Measurements from ENCODE around the gene CYSRT1. TPM values are rescaled to one million over a fixed set of nuclear protein-coding genes. Genes with fewer than 3 reads are reported as not detected.
A peak's percentile ranks its signal among the peaks of the same experiment; 100 is the strongest.

The CYSRT1 gene
- total and polyA plus RNA-seq, 8 donors, result 0.92 to 47.3 (median 3.4) TPM; not detected in 3

DNA sequence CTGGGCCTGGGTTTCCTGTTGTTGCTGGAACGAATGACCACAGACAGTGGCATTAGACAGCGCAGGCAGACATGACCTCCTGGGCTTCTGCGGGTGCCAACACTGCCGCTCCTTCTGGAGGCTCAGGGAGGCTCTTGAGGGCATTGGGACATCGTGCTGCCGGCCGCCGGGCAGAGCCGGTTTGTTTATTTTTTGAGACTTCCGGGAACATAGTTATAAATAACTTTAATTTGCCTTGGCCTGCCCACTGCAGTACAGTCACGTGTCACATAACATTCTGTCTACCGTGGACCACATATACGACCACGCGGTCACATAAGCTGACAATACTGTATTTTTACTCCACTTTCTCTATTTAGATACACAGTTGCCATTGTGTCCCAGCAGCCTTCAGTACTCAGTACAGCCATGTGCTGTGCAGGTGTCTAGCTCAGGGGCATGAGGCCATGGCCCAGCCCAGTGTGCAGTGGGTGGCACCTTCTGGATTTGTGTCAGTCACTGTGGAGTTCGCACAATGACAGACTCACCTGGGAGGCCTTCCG lies 44.3 kb downstream of the CYSRT1 start:
- H3K27ac ChIP-seq, result peak overlapping the region; percentile 76 to 95 (median 81)
- peak overlapping the region in 1 of 4 donors; percentile 30 for H3K4me3 ChIP-seq
- no peaks in the 10 kb centered on the region for H3K27me3 ChIP-seq
- intact Hi-C loops (cut with DNase I; ENCODE audit: low total_unique reads), result no loop called here
- H3K4me1 ChIP-seq, result peaks cover 33 to 81% (median 74%) of the 10 kb centered on the region in 4 donors
- 12 to 30% (median 20%) methylated on average over 17 of the region's 17 CpGs for WGBS, 5 donors
- H3K9me3 ChIP-seq, result no peaks in the 10 kb centered on the region
- peaks cover 47 to 85% (median 77%) of the 10 kb centered on the region in 4 donors for H3K36me3 ChIP-seq
- DNase-seq, result peak; percentile 54 to 82
- TF ChIP-seq EP300 (IDR thresholded peaks at IDR 0.05), result no peak
- no peak for TF ChIP-seq POLR2A (IDR thresholded peaks at IDR 0.05)
- TF ChIP-seq POLR2AphosphoS5 (IDR thresholded peaks at IDR 0.05), result peak; percentile 9 to 67 (median 53)
- TF ChIP-seq CTCF (IDR thresholded peaks at IDR 0.05), result no peak

- Histone ChIP-seq H3K9me3 (no peaks in the 10 kb centered on the region), H3K27me3 (no peaks in the 10 kb centered on the region), H3K27ac (peak overlapping the region in 4 of 5 donors; percentile 29 to 95 (median 62)), H3K4me3 (no peak overlapping the region), H3K36me3 (peaks cover 41 to 68% (median 59%) of the 10 kb centered on the region in 4 donors), H3K4me1 (peaks cover 48 to 93% (median 91%) of the 10 kb centered on the region in 4 donors)
- DNase-seq, result peak in 1 of 2 donors; percentile 20
- 67 to 79% (median 72%) methylated on average over 24 to 32 of the region's 32 CpGs for WGBS, 5 donors
- intact Hi-C loops (cut with DNase I; ENCODE audit: low total_unique reads), result no loop called here
- no peak for TF ChIP-seq POLR2AphosphoS5 (IDR thresholded peaks at IDR 0.05)
- TF ChIP-seq CTCF (IDR thresholded peaks at IDR 0.05), result no peak
- TF ChIP-seq EP300 (IDR thresholded peaks at IDR 0.05), result no peak
- TF ChIP-seq POLR2A (IDR thresholded peaks at IDR 0.05), result no peak
These were observed 46.1 kb downstream of the CYSRT1 start for GRCh38 chr9:137270929-137271695.

DNA sequence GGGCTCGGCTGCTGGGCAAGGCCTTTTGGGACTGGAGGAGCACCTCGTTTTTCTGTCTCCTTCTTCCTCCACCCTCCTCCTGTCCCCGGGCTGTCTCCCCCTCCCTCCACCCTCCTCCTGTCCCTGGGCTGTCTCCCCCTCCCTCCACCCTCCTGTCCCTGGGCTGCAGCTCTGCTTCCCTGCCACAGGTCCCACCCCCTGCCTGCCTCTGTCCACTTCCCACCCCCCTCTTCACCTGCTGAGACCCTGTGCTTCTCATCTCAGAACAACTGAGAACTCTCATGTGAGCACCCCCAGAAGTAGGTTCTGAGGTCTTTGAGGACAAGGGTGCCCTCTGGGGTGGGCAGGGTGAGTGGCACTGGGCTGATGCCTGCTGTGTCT lies 46.7 kb downstream of the CYSRT1 start:
- peaks cover 54 to 96% (median 91%) of the 10 kb centered on the region in 4 donors for H3K4me1 ChIP-seq
- intact Hi-C loops (cut with DNase I; ENCODE audit: low total_unique reads), result no loop called here
- no peak overlapping the region for H3K4me3 ChIP-seq
- H3K9me3 ChIP-seq, result no peaks in the 10 kb centered on the region
- H3K36me3 ChIP-seq, result peaks cover 36 to 62% (median 54%) of the 10 kb centered on the region in 4 donors
- H3K27me3 ChIP-seq, result peaks cover 0 to 5% (median 0%) of the 10 kb centered on the region in 3 donors
- 14 to 42% (median 20%) methylated on average over 3 of the region's 3 CpGs for WGBS, 5 donors
- H3K27ac ChIP-seq, result peak overlapping the region in 4 of 5 donors; percentile 37 to 95 (median 75)
- DNase-seq, result no peak
- TF ChIP-seq POLR2AphosphoS5 (IDR thresholded peaks at IDR 0.05), result no peak
- TF ChIP-seq POLR2A (IDR thresholded peaks at IDR 0.05), result no peak
- no peak for TF ChIP-seq EP300 (IDR thresholded peaks at IDR 0.05)
- TF ChIP-seq CTCF (IDR thresholded peaks at IDR 0.05), result no peak

DNA sequence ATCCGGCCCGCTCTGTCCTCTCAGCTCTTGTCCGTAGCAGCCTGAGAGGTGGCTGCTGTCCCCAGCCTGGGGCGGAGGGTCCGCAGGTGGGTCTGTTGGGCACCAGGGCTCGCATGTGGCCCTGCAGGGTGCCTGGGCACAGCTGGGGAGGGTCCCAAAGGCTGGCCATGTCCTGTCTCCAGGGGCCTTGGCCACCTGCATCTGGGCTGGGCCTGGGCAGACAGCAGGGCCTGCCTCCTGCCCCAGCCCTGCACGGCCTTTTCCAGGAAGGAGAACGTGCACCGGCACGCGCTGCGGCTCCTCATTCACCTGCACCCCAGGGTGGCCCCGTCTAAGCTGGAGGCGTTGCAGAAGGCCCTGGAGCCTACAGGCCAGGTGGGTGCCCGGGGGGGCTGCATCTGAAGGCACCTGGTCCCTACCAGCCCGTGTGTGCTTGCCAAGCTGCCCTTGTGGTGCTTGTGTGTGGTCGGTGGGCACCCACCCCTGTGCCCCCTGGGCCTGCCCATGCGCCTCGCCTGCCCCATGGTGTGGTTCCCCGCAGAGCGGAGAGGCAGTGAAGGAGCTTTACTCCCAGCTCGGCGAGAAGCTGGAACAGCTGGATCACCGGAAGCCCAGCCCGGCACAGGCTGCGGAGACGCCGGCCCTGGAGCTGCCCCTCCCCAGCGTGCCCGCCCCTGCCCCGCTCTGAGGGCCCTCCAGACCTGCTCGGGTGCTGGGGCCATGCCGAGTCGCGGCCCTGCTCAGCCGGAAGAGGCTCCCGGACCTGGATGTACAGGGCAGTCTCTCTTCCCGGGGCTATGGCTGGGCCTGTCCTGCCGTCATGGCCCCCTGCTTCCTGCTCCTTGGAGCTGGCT lies 47.5 kb downstream of the CYSRT1 start:
- TF ChIP-seq POLR2AphosphoS5 (IDR thresholded peaks at IDR 0.05) (no peak), CTCF (IDR thresholded peaks at IDR 0.05) (no peak), EP300 (IDR thresholded peaks at IDR 0.05) (no peak), POLR2A (IDR thresholded peaks at IDR 0.05) (no peak)
- Histone ChIP-seq H3K36me3 (peaks cover 28 to 54% (median 46%) of the 10 kb centered on the region in 4 donors), H3K4me1 (peaks cover 62 to 98% (median 97%) of the 10 kb centered on the region in 4 donors), H3K9me3 (no peaks in the 10 kb centered on the region), H3K27ac (peak overlapping the region; percentile 43 to 95 (median 88)), H3K4me3 (no peak overlapping the region), H3K27me3 (peaks cover 0 to 13% (median 0%) of the 10 kb centered on the region in 3 donors)
- DNase-seq, result peak in 1 of 2 donors; percentile 6
- intact Hi-C loops (cut with DNase I; ENCODE audit: low total_unique reads), result no loop called here
- 90 to 94% (median 91%) methylated on average over 23 to 39 of the region's 39 CpGs for whole genome bisulfite sequencing, 5 donors
